Measurements from ENCODE around the gene KRT84.

GRCh38 chr12:52378091-52378490, 7.4 kb downstream of the KRT84 start:
- no peak for TF ChIP-seq CTCF (IDR thresholded peaks at IDR 0.05)
- no peak for TF ChIP-seq POLR2AphosphoS5 (IDR thresholded peaks at IDR 0.05)
- no peak for TF ChIP-seq POLR2A (IDR thresholded peaks at IDR 0.05)

Measured in breast epithelium (tissue), 3 donors.